ENCODE results near the gene GCN1.

Gene GCN1

GRCh38 chr12:120227233-120228040, 32.9 kb upstream of the GCN1 start:
- TF ChIP-seq CTCF (IDR thresholded peaks at IDR 0.05; ENCODE audit: low read depth, low read length) = no peak
- DNase-seq (ENCODE audit: extremely low read depth, low read depth) = no peak

- TF ChIP-seq CTCF (IDR thresholded peaks at IDR 0.05; ENCODE audit: low read depth, low read length) = no peak; the same call in 1 of the 2 replicates
- no peak for DNase-seq (ENCODE audit: extremely low read depth, low read depth)
These were observed 31.5 kb upstream of the GCN1 start for GRCh38 chr12:120225852-120226640.

DNA sequence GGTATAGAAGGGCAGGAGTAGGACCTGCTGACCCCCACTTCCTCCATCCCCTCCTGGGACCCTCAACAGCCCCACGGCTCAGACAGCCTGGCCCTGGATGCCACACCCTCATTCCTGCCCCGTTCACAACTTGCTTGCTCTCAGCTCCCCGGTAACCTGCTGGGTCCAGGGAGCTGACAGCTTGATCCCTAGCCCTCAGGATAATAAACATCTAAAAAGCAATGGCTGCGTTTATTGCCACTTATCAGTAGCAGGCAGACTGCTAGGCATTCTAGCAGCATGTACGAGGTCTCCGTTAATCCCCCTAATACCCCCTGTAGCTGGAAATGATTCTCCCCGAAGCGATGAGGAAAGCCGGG, 30.7 kb upstream of the GCN1 start:
- TF ChIP-seq CTCF (IDR thresholded peaks at IDR 0.05; ENCODE audit: low read depth, low read length) = no peak
- no peak for DNase-seq (ENCODE audit: extremely low read depth, low read depth)

DNA sequence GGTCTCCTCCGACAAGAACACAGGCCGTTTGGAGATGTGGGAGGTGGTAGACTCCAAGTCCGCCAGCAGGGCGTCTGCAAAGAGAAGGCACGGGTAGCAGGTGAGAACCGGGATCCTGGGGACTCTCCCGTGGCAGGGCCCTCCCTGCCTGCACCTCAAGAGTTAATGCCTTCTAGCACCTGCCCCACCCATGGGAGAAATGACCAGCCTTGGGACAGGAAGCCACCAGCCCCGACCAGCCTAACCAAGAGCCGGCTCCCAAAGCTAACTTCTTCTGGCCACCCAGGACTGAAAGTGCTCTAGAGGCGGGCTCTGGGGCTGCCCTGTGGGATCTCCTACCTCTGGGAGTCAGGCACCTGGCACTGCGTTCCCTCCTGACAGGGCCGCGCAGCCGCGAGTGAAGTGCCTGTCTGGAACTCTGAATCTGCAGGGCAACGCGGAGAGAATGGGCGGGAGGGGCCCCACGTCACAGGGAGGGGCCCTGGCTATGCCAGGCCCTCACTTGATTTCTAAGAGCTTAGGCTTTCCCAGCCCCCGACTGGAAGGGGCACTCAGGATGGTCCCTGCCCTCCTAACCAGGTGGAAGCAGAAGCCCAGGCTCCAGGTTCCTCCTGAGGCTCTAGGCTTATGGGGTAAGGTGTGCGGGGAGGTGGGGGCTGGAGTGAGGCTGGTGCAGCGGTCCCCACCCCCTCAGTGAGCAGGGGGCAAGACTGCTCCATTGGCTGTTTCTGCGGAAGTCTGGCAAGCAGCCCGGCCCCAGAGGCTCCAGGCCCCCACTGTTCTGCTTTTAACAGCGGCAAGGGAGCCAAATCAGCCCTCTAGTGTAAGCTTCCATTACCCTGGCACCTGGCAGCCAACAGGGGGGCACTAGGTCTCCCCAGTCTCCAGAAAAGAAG, 30.0 kb upstream of the GCN1 start:
- TF ChIP-seq CTCF (IDR thresholded peaks at IDR 0.05; ENCODE audit: low read depth, low read length) = no peak
- no peak for DNase-seq (ENCODE audit: extremely low read depth, low read depth)

DNA sequence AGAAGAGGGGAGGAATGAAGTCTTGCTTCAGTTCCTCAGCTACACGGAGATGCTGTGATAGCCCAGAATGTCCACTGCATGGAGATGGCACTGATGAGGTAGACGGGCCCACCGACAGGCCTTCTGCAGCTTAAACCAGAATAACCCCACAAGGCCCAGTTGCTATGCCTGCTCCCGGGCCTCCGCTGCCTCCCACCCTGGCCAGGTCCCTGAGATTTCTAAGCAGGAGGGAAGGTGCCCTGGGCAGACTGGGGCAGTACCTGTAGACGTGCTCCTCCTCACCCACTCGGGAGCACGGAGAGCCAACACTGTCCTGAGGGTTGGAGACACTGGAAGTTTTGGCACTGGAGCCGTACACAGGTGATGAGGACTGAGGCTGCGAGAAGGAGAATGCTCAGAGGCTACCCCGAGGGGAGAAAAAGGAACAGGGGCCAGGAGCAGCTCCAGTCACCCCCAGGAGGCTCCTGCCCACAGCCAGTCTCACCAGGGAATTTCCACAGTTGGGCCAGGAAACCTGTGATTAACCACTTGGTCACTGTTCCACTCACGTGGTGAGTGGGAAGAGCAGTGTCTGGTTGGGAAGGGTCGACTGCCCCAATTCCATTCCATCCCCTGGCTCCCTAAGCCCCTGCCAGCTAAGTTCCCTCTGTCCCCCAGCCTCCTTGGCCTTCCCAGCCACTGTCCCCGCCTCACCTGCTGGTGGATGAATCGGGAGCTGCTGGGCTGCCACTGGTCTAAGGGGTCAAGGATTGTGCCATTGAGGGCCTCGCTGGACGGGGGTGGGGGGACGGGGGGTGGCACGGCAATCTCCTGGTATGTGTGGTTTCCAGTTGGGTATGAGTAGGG, 29.2 kb upstream of the GCN1 start:
- DNase-seq (ENCODE audit: extremely low read depth, low read depth) = no peak

More for the DNA sequence above, 29.2 kb upstream of the GCN1 start:
- no peak for TF ChIP-seq CTCF (IDR thresholded peaks at IDR 0.05; ENCODE audit: low read depth, low read length)
